ENCODE data around the gene STUB1. TPM values are rescaled to one million over a fixed set of nuclear protein-coding genes. Genes with fewer than 3 reads are reported as not detected.
A peak's percentile ranks its signal among the peaks of the same experiment; 100 is the strongest.

Gene STUB1
- total RNA-seq, 1 experiment from 2014 or later = 102 TPM

DNA sequence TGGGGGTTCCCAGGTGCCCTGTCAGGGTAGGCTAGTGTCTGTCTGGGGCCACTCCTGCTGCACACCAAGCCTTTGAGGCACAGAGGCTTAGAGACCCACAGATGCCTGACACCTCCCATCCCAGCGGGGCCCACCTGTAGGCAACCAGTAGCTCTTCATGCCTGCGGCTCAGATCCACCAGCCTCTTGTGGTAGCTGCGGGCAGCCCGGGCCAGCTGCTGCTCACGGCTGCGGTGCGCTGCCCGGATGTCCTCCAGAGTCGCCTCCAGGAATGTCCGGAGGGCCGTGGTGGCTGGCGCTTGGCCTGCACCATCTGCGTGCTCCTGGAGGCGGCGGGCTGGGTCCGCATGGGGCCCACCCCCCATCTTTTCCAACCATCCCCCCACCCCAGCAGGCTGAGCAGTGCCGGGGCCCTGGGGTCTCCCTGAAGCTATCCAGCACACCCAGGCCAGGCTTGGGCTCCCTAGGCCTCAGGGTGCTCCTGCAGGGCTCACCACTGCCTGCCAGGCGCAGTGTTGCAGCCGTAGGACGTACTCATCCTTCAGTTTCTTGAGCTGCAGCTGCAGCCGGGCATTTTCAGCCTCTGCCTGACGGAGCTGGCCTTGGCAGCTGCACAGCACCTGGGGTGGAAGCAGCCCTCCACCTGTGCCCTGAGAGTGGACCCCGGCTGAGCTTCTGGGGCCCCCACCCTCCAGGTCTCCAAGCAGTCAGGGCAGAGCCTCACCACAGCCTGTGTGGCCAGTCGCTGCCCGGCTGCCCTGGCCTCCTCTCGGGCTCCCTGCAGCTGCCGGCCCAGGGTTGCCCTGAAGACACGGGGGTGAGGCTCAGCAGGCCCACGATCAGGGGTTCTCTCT is 44.2 kb downstream of the STUB1 start:
- DNase-seq (ENCODE audit: low spot score) = no peak

GRCh38 chr16:725041-725376 is 44.8 kb downstream of the STUB1 start:
- DNase-seq (ENCODE audit: low spot score) = no peak

- DNase-seq (ENCODE audit: low spot score) = no peak
These were observed 45.4 kb downstream of the STUB1 start for GRCh38 chr16:725463-726187.

DNA sequence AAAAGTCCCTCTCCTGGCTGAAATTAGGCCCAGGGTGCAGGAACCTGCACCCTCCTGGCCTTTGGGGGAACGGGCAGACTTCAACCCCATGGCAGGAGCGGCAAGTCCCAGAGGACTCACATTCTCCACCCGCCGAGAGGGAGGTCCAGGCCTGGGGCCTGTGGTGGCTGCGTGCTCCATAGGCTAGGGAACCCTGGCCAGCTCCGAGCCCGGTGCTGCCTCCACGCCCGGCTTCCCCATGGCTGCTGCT is 45.9 kb downstream of the STUB1 start:
- no peak for DNase-seq (ENCODE audit: low spot score)

DNA sequence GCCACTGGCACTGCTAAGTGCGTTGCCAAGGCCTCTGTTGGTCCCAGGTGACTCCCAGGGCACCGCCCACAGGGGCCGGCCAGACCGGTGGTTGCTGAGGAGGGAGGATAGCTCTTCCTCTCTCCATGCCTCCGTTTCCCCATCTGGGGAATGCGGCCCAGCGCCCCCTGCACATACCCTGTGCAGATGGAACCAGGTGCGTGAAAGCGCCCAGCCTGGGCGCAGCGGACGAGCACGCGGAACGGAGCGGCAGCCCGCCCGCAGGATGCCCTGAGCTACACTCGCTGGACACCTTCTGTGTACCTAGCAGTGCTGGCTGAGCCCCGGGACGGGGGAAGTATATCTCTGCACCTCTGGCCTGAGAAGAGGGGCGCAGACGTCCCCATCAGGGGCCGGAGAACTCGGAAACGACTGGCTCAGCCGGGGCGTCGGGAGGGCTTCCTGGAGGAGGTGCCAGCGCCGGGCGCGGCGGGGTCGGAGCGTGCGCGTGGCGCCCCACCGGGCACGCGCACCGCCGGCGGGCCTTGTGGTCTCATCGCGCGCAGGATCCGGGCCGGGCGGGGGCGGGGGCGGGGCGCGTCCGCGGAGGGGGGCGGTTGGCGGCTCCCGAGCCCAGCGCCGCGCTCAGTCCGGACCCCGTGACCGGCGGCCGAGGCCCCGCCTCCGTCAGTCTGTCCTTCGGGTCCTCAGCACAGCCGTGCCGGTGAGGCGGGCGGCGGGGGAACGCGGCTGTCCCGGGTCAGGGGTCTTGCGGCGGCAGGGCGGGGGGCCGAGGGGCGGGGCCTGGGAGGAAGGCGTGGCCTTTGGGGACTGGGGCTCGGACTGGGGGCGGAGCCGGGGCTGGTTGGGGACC is 46.5 kb downstream of the STUB1 start, which contains the start of the genes CCDC78 and HAGHL:
TSS of gene CCDC78 (minus strand) at position 6 of the 853 bp plus-strand sequence. CDS start 76 bp downstream, outside the sequence.
TSS of gene HAGHL (plus strand) at position 669 of the 853 bp plus-strand sequence. CDS start 404 bp downstream, outside the sequence.
- peak; percentile 45 for DNase-seq (ENCODE audit: low spot score)

DNA sequence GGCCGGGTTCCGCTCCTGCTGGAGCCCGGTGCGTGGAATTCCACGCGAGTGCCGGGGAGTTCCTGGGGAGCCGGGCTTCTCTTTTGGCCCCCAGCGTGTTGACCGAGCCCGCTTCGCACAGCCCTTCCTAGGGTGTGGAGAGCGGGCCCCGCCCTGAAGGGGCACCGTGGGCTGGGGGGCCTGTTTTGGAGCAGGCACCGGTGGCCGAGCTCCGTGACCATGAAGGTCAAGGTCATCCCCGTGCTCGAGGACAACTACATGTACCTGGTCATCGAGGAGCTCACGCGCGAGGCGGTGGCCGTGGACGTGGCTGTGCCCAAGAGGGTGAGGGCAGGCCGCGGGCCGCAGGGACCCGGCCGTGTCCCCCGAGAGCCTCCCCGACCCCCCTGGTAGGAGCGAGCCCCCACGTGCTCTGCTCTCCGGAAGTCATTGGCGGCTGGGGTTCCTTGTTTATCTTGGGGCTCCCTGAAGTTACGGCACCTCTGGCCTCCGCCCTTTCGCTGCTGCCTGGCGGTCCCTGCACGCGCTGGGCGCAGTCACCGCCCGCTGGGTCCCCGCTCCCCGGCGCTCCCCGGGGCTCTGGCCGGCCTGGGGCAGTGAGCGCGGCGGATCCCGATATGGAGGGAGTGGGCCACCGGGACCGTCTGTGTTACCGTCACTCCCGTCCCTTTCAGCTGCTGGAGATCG is 47.2 kb downstream of the STUB1 start:
- no peak for DNase-seq (ENCODE audit: low spot score)

DNA sequence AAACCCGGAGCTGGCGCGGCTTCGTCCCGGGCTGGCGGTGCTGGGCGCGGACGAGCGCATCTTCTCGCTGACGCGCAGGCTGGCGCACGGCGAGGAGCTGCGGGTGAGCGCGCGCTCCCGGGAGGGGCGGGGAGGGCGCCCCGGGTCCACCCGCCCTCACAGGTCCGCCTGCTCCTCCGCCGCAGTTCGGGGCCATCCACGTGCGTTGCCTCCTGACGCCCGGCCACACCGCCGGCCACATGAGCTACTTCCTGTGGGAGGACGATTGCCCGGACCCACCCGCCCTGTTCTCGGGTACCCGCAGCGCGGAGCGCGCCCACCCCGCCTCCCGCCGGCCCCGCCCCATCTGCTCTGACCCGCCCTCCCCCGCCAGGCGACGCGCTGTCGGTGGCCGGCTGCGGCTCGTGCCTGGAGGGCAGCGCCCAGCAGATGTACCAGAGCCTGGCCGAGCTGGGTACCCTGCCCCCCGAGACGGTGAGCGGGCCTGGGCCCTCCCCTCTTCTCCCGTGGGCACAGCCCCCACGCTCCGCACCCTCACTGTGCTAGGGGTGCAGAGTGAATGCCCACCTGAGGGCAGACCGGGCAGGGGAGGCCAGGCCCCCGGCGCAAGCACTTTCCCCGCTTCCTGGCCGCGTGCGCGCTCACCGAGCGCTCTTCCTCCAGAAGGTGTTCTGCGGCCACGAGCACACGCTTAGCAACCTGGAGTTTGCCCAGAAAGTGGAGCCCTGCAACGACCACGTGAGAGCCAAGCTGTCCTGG is 48.1 kb downstream of the STUB1 start:
- peak; percentile 88 for DNase-seq (ENCODE audit: low spot score)

DNA sequence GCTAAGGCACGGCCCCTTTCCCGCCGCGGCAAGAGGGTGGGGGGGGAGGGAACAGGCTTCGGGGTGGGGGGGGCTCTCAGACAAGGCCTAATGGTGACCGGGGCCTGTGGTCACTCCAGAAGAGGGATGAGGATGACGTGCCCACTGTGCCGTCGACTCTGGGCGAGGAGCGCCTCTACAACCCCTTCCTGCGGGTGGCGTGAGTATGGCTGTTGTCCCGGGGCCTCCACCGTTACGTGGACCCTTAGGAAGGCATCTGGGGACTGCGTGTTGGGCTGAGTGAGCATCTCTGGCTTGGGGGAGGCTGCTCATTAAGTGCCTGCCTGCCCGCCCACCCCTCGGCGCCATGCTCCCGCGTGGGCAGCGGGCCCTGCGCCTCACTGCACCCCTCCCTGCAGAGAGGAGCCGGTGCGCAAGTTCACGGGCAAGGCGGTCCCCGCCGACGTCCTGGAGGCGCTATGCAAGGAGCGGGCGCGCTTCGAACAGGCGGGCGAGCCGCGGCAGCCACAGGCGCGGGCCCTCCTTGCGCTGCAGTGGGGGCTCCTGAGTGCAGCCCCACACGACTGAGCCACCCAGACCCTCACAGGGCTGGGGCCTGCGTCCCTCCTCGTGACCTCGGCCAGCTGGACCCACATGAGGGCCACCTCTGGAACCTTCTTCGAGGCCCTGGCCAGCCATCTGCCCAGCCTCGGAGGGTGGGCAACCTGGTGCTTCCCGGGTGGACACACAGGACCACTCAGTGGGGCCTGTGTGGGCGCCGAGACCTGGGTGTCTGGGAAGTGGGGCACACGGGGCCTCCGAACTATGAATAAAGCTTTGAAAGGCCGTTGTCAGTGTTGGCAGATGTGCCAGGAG is 48.9 kb downstream of the STUB1 start:
- no peak for DNase-seq (ENCODE audit: low spot score)

- DNase-seq (ENCODE audit: low spot score) = no peak
These were observed 49.8 kb downstream of the STUB1 start for GRCh38 chr16:729768-730665.

DNA sequence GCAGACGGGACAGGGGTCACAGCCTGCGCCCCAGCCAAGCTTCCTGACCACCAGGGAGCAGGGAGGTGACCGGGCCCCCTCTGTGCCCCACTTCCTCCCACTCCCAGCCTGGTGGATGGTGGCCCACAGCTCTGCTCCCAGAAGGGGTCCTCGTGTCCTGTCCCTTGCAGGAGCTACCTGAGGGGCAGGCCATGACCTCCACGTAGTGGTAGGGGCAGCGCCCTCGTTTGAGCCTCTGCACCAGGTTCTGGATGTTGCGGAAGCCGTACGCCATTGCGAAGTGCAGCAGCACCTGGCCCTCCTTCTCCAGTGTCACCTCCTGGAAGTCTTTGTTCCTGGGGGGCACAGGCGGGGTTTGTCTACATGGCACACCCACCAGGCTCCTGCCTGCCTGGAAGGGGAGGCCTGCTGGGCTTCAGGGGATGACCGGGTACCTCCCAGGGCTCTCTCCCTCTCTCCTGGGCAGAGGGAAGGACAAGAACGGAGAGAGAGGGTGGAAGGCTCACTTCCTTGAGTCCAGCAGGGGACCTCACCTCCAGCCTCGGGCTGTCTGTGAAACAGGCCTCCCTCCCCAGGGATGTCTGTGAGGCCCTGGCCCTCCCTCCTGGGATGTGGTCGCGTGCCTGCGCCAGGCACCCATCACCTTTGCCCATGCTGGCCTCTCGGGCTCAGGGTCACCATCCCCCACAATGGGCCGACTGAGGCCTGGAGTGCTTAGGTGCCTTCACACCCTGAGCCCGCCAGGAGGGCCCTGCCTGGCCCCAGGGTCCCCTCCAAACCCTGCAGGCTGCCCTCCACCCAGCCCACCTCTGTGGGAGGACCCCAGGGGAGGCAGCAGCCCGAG is 50.7 kb downstream of the STUB1 start:
- DNase-seq (ENCODE audit: low spot score) = no peak

GRCh38 chr16:732332-732731 is 52.1 kb downstream of the STUB1 start:
- no peak for DNase-seq (ENCODE audit: low spot score)

Other genes with a start within 250 kb of the STUB1 start
- gene CAPN15, start 152.7 kb upstream of the STUB1 start, total RNA-seq (2014; rRNA removed; shearing (Covaris generic)) = 4.4 and 8.3 TPM in 2 replicates
- not detected in 2 replicates for gene PRR35, start 120.0 kb upstream of the STUB1 start, total RNA-seq (2014; rRNA removed; shearing (Covaris generic))
- gene NHLRC4, start 113.4 kb upstream of the STUB1 start, total RNA-seq (2014; rRNA removed; shearing (Covaris generic)) = 0.06 and 0.43 TPM in 2 replicates
- 7.6 and 7.7 TPM in 2 replicates for gene PIGQ, start 110.4 kb upstream of the STUB1 start, total RNA-seq (2014; rRNA removed; shearing (Covaris generic))
- gene RAB40C, start 90.3 kb upstream of the STUB1 start, total RNA-seq (2014; rRNA removed; shearing (Covaris generic)) = 4.4 and 5.1 TPM in 2 replicates
- gene WFIKKN1, start 49.4 kb upstream of the STUB1 start, total RNA-seq (2014; rRNA removed; shearing (Covaris generic)) = not detected in 2 replicates
- gene METTL26, start 44.1 kb upstream of the STUB1 start, total RNA-seq (2014; rRNA removed; shearing (Covaris generic)) = 85.7 and 112 TPM in 2 replicates
- 11.9 and 14.5 TPM in 2 replicates for gene MCRIP2, start 38.6 kb upstream of the STUB1 start, total RNA-seq (2014; rRNA removed; shearing (Covaris generic))
- gene WDR90, start 31.0 kb upstream of the STUB1 start, total RNA-seq (2014; rRNA removed; shearing (Covaris generic)) = 2.5 and 4.8 TPM in 2 replicates
- 6.5 and 32.0 TPM in 2 replicates for gene RHOT2, start 12.3 kb upstream of the STUB1 start, total RNA-seq (2014; rRNA removed; shearing (Covaris generic))
- 0.31 and 3.8 TPM in 2 replicates for gene RHBDL1, start 4.7 kb upstream of the STUB1 start, total RNA-seq (2014; rRNA removed; shearing (Covaris generic))
- 11.3 and 18.1 TPM in 2 replicates for gene JMJD8, start 3.9 kb downstream of the STUB1 start, total RNA-seq (2014; rRNA removed; shearing (Covaris generic))
- gene WDR24, start 10.0 kb downstream of the STUB1 start, total RNA-seq (2014; rRNA removed; shearing (Covaris generic)) = 0.86 and 0.99 TPM in 2 replicates
- 1.0 and 2.2 TPM in 2 replicates for gene FBXL16, start 25.4 kb downstream of the STUB1 start, total RNA-seq (2014; rRNA removed; shearing (Covaris generic))
- 21.4 and 58.1 TPM in 2 replicates for gene METRN, start 34.7 kb downstream of the STUB1 start, total RNA-seq (2014; rRNA removed; shearing (Covaris generic))
- gene ANTKMT, start 40.7 kb downstream of the STUB1 start, total RNA-seq (2014; rRNA removed; shearing (Covaris generic)) = 10.9 and 22.8 TPM in 2 replicates
- 0.23 TPM in 1 of 2 replicates, not detected in the other for gene CCDC78, start 46.0 kb downstream of the STUB1 start, total RNA-seq (2014; rRNA removed; shearing (Covaris generic))
- gene HAGHL, start 46.7 kb downstream of the STUB1 start, total RNA-seq (2014; rRNA removed; shearing (Covaris generic)) = 4.1 and 14.5 TPM in 2 replicates
- gene CIAO3, start 60.6 kb downstream of the STUB1 start, total RNA-seq (2014; rRNA removed; shearing (Covaris generic)) = 15.0 and 18.5 TPM in 2 replicates
- not detected in 2 replicates for gene MSLN, start 80.3 kb downstream of the STUB1 start, total RNA-seq (2014; rRNA removed; shearing (Covaris generic))
- gene RPUSD1, start 108.0 kb downstream of the STUB1 start, total RNA-seq (2014; rRNA removed; shearing (Covaris generic)) = 18.6 and 19.6 TPM in 2 replicates
- 6.1 and 7.9 TPM in 2 replicates for gene CHTF18, start 108.2 kb downstream of the STUB1 start, total RNA-seq (2014; rRNA removed; shearing (Covaris generic))
- not detected in 2 replicates for gene GNG13, start 120.3 kb downstream of the STUB1 start, total RNA-seq (2014; rRNA removed; shearing (Covaris generic))